GM12872 (cell line): ENCODE data around the gene FLNB.

Source experiments
- TF ChIP-seq, protein P1 (sequence below): IDR thresholded peaks from 3 replicates; pipeline ENCODE4 v1.5.1; 2011; ENCODE audit warnings: low read depth, mild to moderate bottlenecking, low read length, moderate library complexity; ENCODE audit not compliant: insufficient read depth

The FLNB gene

DNA sequence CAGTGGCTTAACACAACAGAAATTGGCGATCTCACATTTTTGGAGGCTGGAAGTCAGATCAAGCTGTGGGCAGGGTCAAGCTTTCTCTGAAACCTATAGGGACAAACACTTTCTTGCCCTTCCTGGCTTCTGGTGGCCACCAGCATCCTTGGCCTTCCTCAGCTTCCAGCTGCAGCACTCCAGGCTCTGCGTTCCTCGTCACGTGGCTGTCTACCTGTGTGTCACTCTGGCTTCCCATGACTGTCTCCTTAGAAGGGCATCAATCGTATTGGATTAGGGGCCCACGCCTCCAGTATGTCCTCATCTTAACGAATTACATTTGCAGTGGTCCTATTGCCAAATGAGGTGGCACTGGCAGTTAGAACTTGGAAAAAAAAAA is 176.7 kb downstream of the FLNB start:
- TF ChIP-seq, protein P1, sequence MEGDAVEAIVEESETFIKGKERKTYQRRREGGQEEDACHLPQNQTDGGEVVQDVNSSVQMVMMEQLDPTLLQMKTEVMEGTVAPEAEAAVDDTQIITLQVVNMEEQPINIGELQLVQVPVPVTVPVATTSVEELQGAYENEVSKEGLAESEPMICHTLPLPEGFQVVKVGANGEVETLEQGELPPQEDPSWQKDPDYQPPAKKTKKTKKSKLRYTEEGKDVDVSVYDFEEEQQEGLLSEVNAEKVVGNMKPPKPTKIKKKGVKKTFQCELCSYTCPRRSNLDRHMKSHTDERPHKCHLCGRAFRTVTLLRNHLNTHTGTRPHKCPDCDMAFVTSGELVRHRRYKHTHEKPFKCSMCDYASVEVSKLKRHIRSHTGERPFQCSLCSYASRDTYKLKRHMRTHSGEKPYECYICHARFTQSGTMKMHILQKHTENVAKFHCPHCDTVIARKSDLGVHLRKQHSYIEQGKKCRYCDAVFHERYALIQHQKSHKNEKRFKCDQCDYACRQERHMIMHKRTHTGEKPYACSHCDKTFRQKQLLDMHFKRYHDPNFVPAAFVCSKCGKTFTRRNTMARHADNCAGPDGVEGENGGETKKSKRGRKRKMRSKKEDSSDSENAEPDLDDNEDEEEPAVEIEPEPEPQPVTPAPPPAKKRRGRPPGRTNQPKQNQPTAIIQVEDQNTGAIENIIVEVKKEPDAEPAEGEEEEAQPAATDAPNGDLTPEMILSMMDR: no peak

DNA sequence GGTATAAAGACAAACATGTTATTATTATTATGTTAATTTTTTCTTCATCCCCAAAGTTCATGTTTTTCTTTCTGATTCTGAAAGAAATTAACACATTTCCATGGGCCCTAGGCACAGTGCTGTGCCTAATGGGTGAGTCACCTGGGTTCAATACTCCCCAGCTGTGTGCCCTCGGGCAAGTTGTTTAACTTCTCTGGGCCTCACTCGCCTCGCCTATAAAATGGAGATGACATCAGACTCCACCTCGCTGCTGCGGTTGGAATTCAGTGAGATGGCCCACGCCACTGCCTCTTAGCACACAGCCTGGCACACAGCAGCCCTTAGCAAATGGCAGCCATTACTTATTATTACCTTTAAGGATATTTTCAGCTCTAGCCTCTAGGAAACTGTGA is 179.9 kb downstream of the FLNB start:
- TF ChIP-seq, protein P1: no peak

DNA sequence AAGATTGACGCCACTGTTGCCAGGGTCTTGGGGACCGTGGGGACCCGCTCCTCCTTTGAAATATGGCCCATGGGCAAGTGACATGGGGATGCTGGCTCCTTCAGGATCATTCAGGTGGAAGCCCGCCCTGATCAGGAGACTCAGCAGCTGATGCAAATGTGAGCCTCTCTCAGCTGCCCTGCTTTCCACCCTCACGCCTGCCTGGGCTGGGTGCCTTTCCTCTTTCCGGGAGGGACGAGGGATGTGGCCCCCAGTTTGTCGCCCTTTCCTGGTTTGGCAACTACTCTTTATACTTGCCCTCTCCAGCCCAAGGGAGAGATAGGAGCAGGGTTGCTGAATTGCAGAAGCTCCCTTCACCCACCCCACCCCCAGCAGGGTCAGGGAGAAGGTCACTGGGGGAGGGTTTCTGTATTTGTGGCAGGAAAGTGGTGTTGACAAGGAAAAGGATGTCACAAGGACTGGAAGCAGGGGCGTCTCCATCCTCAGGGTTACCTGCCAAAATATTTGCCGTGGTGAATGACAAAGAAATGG is 180.8 kb downstream of the FLNB start:
- TF ChIP-seq, protein P1: no peak

DNA sequence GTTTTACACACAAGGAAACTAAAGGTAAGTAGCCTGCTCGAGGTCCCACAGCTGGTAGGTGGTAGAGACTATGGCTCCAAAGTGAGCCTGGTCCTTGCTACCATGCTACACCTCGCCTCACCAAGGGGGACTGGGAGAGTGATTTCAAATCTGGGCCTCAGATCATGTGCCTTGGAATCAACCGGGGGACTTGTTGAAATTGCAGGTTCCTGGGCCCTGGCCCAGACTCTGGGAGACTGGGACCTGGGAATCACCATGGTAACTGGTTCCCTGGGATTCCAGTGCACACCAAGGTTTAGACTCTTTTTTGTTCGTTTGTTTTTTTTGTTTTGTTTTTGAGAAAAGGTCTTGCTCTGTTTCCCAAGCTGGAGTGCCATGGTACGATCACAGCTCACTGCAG is 181.5 kb downstream of the FLNB start:
- TF ChIP-seq, protein P1: no peak

DNA sequence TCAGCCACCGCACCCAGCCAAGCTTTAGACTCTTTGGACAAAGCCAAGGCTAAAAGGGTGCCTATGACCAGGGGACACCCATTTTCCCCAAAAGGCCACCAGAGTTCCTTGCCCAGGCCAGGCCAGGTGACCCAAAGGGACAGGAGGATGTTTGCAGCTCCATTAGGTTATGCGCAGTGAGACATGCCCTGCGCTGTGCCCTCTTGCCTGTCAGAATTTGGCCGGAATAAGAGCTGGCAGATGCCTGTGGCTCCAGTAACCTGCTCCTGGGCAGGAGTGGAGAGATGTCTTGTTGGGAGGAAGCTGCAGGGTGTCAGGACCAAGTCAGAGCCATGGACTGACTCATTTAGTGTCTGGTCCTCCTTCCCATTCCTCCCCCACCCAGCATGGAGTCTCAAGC is 182.1 kb downstream of the FLNB start:
- TF ChIP-seq, protein P1: no peak

DNA sequence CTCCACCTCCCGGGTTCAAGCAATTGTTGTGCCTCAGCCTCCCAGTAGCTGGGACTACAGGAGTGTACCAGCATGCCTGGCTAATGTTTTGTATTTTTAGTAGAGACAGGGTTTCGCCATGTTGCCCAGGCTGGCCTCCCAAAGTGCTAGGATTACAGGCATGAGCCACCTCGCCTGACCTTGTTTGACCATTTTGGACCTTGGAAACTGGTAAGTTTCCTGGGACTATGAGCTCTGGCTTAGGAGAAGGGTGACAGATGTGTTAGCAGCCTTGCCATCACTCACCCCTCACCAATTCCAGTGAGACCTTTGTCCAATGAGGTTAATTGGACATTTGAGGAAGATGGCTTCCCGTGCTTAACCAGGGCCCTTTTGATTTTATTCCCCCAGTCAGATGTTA is 182.7 kb downstream of the FLNB start:
- TF ChIP-seq, protein P1: no peak

DNA sequence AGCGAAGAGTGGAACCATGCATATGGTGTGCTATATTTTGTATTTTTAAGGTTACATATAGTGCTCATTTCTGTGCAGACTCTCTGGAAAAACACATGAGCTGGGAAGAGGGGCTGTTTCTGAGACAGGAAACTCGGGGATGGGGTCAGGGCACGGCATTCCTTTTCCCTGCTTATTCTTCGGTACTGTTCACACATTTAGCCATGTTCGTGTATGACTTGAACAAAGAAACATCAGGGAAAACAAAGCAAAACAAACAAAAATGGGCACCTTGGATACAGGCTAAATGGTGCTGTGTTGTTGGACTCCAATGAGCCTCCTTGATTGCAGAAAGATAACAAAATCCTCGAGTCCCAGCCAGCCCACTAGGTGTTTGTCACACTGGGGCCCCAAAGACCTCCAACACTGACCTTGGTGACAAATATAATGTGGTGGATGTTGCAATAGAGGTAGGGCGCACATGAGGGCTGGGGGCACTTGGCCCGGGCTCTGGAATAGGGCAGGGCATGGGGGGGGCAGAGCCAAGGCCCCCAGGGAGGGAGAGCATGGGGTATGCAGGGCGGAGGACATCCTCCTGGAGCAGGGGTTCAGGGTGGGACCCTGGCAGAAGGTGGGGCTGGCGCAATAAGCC is 183.3 kb downstream of the FLNB start:
- TF ChIP-seq, protein P1: no peak

DNA sequence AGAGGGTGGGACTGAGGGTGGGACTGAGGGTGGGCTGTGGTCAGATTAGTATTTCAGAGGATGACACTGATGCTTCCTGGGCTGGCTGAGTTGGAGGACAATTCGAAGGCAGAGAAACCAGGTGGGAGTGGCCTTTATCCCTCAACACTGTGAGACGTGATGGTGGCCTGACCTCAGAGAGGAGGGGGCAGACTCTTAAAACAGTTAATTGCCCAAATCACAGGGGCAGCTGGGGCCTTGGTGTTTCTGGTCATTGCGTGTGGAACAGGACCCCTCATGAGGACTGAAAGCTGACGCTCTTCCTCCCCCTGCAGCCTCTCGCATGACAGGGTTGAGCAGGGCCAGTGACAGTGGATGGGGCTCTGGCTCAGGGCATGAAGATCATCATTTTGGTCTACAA is 183.8 kb downstream of the FLNB start:
- TF ChIP-seq, protein P1: no peak
